Measurements from ENCODE around the gene CLCNKA. TPM values are rescaled to one million over a fixed set of nuclear protein-coding genes. Genes with fewer than 3 reads are reported as not detected.

CLCNKA gene
- polyA plus RNA-seq, 1 donor from 2014 or later = not detected

DNA sequence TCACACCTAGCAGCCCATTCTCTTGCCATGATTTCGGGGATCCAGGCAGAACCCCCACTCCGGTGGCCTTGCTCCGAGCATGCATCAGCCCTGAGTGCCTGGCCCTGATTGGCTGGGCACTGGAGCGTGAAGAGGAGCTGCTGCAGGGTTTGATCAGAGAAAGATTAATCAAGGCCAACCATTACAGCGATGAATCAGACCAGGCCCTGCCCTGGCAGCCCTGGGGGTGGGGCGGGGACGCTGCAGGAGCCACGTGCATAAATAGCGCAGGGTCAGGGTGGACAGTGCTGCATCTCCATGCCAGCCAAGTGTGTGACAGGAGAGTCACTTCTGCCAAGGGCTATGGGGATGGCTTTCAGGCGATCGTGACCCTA is 55.0 kb downstream of the CLCNKA start:
- H3K9me3 Mint-ChIP-seq = no peaks in the 10 kb centered on the region
- H3K36me3 Mint-ChIP-seq = peaks cover 1% of the 10 kb centered on the region
- H3K27ac Mint-ChIP-seq = peak overlapping the region in 1 of 3 donors; percentile 73
- H3K27me3 Mint-ChIP-seq = peaks cover 15% of the 10 kb centered on the region
- no peak overlapping the region for H3K4me3 Mint-ChIP-seq
- peaks cover 10 to 16% (median 14%) of the 10 kb centered on the region in 3 donors for H3K4me1 Mint-ChIP-seq

DNA sequence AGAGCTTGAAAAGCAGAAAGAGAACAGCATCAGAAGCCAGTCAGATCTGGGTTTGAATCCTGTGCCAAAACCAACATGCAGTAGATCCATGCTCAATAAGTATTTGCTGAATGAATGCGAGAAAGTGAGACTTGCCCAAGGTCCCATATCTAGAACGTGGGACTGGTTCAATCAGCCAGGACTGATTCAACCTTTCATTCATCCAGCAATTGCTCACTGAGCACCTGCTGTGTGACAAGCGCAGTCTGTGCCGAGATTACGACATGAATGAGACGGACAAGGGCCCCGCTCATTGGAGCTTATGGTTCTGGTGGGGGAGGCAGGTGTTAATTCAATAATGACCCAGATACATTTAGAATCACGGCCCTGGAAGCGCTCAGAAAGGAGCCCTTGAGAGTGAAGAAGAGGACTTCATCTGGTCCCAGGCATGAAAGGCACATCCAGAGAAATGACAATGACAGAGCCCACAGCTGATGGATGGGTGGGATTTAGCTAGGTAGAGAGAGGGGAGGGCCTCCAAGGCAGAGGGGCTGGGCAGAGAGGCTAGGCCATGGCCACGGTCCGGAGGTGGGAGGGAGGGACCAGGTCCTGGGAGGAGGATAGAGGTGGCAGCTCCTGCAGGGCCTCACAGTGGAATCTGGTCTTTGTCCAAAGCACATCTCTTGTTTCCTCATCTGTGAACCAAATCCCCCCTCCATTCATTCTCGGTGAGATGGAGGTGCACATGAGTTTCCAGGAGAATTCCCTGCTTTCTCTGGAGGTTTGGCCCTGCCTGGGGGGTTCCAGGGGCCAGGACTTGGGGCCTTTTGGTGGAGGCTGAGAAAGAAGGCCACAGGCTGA is 55.8 kb downstream of the CLCNKA start:
- H3K4me3 Mint-ChIP-seq = peak overlapping the region in 1 of 4 donors; percentile 76
- peaks cover 1% of the 10 kb centered on the region for H3K36me3 Mint-ChIP-seq
- peaks cover 10 to 16% (median 14%) of the 10 kb centered on the region in 3 donors for H3K4me1 Mint-ChIP-seq
- H3K9me3 Mint-ChIP-seq = no peaks in the 10 kb centered on the region
- peaks cover 11% of the 10 kb centered on the region for H3K27me3 Mint-ChIP-seq
- H3K27ac Mint-ChIP-seq = peak overlapping the region in 1 of 3 donors; percentile 73

DNA sequence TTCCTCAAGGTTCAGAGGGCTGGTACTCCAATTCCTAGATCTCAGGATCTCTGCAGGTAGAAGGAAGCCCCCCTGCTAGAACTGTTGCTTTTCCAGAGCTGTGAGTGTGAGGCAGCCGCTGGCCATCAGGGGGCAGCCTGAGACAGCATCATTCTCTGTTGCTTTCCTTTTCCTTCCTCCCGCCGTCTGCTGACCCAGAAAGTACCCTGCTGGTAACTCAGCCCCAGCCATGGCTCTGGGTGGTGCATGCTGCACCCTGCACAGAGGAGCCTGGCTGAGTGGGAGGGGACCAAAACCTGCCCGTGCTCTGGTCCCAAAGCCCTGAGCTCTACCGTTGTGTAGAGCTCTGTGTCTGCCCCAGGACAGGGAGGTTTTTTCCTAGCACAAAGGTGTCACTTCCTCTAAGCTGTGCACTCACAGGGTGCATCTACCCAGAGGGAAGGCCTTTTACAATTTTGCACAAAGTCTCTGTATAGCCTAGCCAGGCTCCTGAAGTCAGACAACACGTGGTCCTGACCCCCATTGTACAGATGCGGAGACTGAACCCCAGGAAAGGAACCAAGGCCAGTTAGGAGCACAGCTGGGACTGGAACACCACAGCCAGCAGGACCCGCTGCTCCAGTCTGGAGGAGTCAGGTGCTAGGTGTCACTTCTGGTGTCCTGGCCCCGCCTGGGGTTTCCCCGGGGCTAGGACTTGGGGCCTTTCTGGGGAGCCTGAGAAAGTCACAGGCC is 57.3 kb downstream of the CLCNKA start:
- peaks cover 1% of the 10 kb centered on the region for H3K36me3 Mint-ChIP-seq
- H3K4me3 Mint-ChIP-seq = peak overlapping the region; percentile 47 to 94 (median 61)
- H3K9me3 Mint-ChIP-seq = no peaks in the 10 kb centered on the region
- H3K27me3 Mint-ChIP-seq = peaks cover 7% of the 10 kb centered on the region
- H3K27ac Mint-ChIP-seq = peak overlapping the region in 2 of 3 donors; percentile 7 to 35
- peaks cover 6 to 11% (median 10%) of the 10 kb centered on the region in 3 donors for H3K4me1 Mint-ChIP-seq

DNA sequence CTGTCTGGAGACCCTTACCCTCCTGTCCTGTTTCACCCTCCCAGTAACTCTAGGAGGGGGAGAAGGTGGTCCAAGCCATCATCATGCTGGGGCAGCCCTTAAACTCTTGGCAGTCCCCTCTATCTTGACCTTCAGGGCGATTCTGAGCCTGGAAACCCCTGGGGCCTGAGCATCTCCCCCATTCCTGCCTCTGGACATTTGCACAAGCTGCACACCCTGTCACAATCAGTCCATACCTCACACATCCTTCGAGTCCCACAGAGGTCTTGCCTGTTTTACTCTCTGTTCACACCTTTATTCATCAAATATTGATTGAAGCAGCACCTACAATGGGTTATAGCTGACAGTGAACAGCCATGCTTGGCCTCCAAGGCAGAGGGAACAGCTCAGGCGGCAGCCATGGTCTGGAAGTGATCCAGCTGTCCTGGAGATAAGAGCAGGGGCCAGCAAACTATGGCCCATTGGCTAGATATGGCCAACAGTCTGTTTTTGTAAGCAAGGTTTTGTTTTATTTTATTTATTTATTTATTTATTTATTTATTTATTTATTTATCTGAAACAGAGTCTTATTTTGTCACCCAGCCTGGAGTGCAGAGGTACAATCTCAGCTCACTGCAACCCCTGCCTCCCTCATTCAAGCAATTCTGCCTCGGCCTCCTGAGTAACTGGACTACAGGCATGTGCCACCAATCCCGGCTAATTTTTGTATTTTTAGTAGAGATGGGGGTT is 58.8 kb downstream of the CLCNKA start:
- no peak overlapping the region for H3K27ac Mint-ChIP-seq
- peaks cover 3% of the 10 kb centered on the region for H3K27me3 Mint-ChIP-seq
- peaks cover 6 to 8% (median 7%) of the 10 kb centered on the region in 3 donors for H3K4me1 Mint-ChIP-seq
- no peaks in the 10 kb centered on the region for H3K9me3 Mint-ChIP-seq
- H3K36me3 Mint-ChIP-seq = peaks cover 1% of the 10 kb centered on the region
- no peak overlapping the region for H3K4me3 Mint-ChIP-seq

DNA sequence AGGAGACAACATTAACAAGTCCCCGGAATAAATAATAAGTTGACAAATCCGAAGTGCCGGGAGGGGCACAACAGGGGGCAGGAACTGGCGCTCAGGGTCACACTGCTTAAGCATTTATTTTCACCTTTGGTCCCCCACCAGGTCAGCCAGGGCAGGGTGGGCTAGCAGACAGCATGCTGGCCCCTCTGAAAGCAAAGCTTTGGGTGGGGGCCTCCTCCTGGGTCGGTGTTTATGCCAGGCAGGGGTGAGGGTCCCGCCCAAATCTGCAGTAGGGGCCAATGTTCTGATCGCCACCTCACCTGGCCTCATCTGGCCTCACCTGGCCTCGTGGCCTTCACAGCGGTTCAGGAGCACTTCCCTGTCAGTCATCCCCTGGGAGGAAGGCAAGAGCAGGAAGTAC is 59.8 kb downstream of the CLCNKA start:
- no peak overlapping the region for H3K27ac Mint-ChIP-seq

DNA sequence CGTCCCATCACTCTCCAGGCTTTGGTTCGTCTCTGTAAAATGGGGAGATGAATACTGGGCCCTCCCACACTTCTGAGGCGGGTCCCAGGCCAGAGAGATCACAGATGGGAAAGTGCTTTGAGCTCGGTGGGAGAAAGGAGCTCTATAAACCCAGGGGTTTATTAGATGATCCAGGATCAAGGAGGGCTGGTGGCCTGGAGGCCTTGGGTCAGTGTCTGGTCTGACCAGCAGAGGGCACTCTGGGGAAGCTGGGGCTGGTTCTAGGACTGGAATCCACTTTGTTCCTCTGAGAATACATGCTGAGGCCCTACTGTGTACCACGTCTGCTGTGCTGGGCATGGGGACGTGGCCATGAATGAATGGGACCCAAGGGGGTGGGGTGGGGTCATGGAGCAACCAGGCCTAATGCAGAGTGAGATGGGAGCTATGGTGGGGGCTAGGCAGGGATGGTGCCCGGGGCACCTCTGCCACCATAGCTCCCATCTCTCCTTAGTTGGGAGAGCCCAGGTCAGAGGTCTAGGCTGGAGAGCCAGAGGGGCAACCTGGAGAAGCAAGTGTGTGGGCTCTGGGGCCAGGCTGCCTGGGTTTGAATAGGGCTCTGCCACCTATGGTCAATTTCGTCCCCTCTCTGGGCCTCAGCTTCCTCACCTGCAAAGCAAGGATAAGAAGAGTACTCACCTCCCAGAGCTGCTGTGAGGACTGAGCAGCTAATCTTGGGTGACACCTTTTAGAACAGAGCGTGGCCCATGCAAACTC is 60.6 kb downstream of the CLCNKA start:
- peaks cover 6 to 8% (median 7%) of the 10 kb centered on the region in 3 donors for H3K4me1 Mint-ChIP-seq
- no peaks in the 10 kb centered on the region for H3K36me3 Mint-ChIP-seq
- H3K4me3 Mint-ChIP-seq = no peak overlapping the region
- H3K27ac Mint-ChIP-seq = no peak overlapping the region
- no peaks in the 10 kb centered on the region for H3K27me3 Mint-ChIP-seq
- H3K9me3 Mint-ChIP-seq = no peaks in the 10 kb centered on the region

More for the DNA sequence above, 59.8 kb downstream of the CLCNKA start:
- no peaks in the 10 kb centered on the region for H3K36me3 Mint-ChIP-seq
- no peaks in the 10 kb centered on the region for H3K9me3 Mint-ChIP-seq
- no peaks in the 10 kb centered on the region for H3K27me3 Mint-ChIP-seq
- H3K4me3 Mint-ChIP-seq = no peak overlapping the region
- peaks cover 6 to 8% (median 7%) of the 10 kb centered on the region in 3 donors for H3K4me1 Mint-ChIP-seq

DNA sequence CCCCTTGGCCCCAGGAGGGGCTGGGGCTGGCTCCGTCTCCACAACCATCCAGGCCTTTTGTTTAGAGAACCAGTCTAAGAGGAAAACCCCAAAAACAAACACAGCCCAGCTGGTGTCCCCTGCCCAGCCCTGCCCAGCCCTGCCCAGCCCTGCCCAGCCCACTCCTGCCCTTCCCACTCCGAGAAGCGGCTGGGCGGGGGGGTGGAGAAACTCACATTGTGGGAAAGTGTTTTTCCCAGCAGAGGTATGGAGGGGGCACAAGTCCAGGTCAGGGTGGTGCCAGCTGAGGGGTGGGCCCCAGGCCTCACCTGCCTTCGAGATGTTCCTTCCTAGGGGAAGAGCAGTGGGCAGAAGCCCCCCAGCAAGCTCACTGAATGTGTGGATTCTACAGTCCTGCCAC is 61.6 kb downstream of the CLCNKA start:
- H3K4me3 Mint-ChIP-seq = no peak overlapping the region
- no peak overlapping the region for H3K27ac Mint-ChIP-seq
- H3K4me1 Mint-ChIP-seq = peaks cover 6 to 8% (median 7%) of the 10 kb centered on the region in 3 donors
- H3K27me3 Mint-ChIP-seq = no peaks in the 10 kb centered on the region
- no peaks in the 10 kb centered on the region for H3K36me3 Mint-ChIP-seq
- no peaks in the 10 kb centered on the region for H3K9me3 Mint-ChIP-seq

Other genes starting within 250 kb of the CLCNKA start
- 1.3 TPM for gene UQCRHL, start 214.4 kb upstream of the CLCNKA start, polyA plus RNA-seq
- gene SPEN, start 174.3 kb upstream of the CLCNKA start, polyA plus RNA-seq = 43.2 TPM
- gene ZBTB17, start 45.9 kb upstream of the CLCNKA start, polyA plus RNA-seq = 30.5 TPM
- not detected for gene SRARP, start 17.8 kb upstream of the CLCNKA start, polyA plus RNA-seq
- not detected for gene HSPB7, start 4.0 kb upstream of the CLCNKA start, polyA plus RNA-seq
- not detected for gene CLCNKB, start 21.7 kb downstream of the CLCNKA start, polyA plus RNA-seq
- not detected for gene FAM131C, start 51.6 kb downstream of the CLCNKA start, polyA plus RNA-seq
- gene EPHA2, start 134.0 kb downstream of the CLCNKA start, polyA plus RNA-seq = not detected
- 10.5 TPM for gene ARHGEF19, start 190.6 kb downstream of the CLCNKA start, polyA plus RNA-seq
- 2.2 TPM for gene CPLANE2, start 215.1 kb downstream of the CLCNKA start, polyA plus RNA-seq